ENCODE results near the gene ZNF32.

ZNF32 gene

GRCh38 chr10:43648398-43649184, at the start of gene ZNF32:
Gene ZNF32, minus strand, starts transcription at chr10:43648881. Its CDS starts 2,748 bp downstream, at chr10:43646133.
- Histone ChIP-seq H3K9me3 (ENCODE audit: control insufficient read depth in 1 of 2, low read length in 2 of 2) (peaks cover 31 to 32% of the 10 kb centered on the region in 2 donors), H3K4me3 (ENCODE audit: low read depth in 1 of 2, low read length in 2 of 2) (peak within 1 kb of the TSS; percentile 91), H3K4me1 (ENCODE audit: control insufficient read depth in 1 of 2, insufficient read depth in 2 of 2, low read length in 2 of 2) (peaks cover 5 to 6% of the 10 kb centered on the region in 2 donors)

GRCh38 chr10:43698156-43698555, 49.5 kb upstream of the ZNF32 start:
- no peaks in the 10 kb centered on the region for H3K36me3 ChIP-seq (ENCODE audit: control insufficient read depth in 1 of 2, insufficient read depth in 2 of 2, low read length in 2 of 2)
- no peaks in the 10 kb centered on the region for H3K27me3 ChIP-seq (ENCODE audit: control insufficient read depth in 1 of 2, insufficient read depth in 2 of 2, low read length in 2 of 2)
- no peaks in the 10 kb centered on the region for H3K9me3 ChIP-seq (ENCODE audit: control insufficient read depth in 1 of 2, low read length in 2 of 2)
- no peak overlapping the region for H3K4me3 ChIP-seq (ENCODE audit: low read depth in 1 of 2, low read length in 2 of 2)
- H3K27ac ChIP-seq (ENCODE audit: low read depth, low read length) = no peak overlapping the region
- H3K9ac ChIP-seq (ENCODE audit: low read depth in 1 of 2, low read length in 2 of 2) = no peak overlapping the region
- no peaks in the 10 kb centered on the region for H3K4me1 ChIP-seq (ENCODE audit: control insufficient read depth in 1 of 2, insufficient read depth in 2 of 2, low read length in 2 of 2)

More at GRCh38 chr10:43648398-43649184, at the start of gene ZNF32:
- H3K36me3 ChIP-seq (ENCODE audit: control insufficient read depth in 1 of 2, insufficient read depth in 2 of 2, low read length in 2 of 2) = peaks cover 24 to 26% of the 10 kb centered on the region in 2 donors
- peak within 1 kb of the TSS; percentile 24 for H3K27ac ChIP-seq (ENCODE audit: low read depth, low read length)
- H3K9ac ChIP-seq (ENCODE audit: low read depth in 1 of 2, low read length in 2 of 2) = peak within 1 kb of the TSS; percentile 67 to 80
- peaks cover 0 to 4% of the 10 kb centered on the region in 2 donors for H3K27me3 ChIP-seq (ENCODE audit: control insufficient read depth in 1 of 2, insufficient read depth in 2 of 2, low read length in 2 of 2)

- H3K27me3 ChIP-seq (ENCODE audit: control insufficient read depth in 1 of 2, insufficient read depth in 2 of 2, low read length in 2 of 2) = no peaks in the 10 kb centered on the region
- H3K27ac ChIP-seq (ENCODE audit: low read depth, low read length) = no peak overlapping the region
- H3K36me3 ChIP-seq (ENCODE audit: control insufficient read depth in 1 of 2, insufficient read depth in 2 of 2, low read length in 2 of 2) = no peaks in the 10 kb centered on the region
- H3K4me1 ChIP-seq (ENCODE audit: control insufficient read depth in 1 of 2, insufficient read depth in 2 of 2, low read length in 2 of 2) = no peaks in the 10 kb centered on the region
- H3K4me3 ChIP-seq (ENCODE audit: low read depth in 1 of 2, low read length in 2 of 2) = no peak overlapping the region
- H3K9ac ChIP-seq (ENCODE audit: low read depth in 1 of 2, low read length in 2 of 2) = no peak overlapping the region
- H3K9me3 ChIP-seq (ENCODE audit: control insufficient read depth in 1 of 2, low read length in 2 of 2) = no peaks in the 10 kb centered on the region
Measured at GRCh38 chr10:43696909-43697483, 48.3 kb upstream of the ZNF32 start.

- Histone ChIP-seq H3K4me3 (ENCODE audit: low read depth in 1 of 2, low read length in 2 of 2) (no peak overlapping the region), H3K36me3 (ENCODE audit: control insufficient read depth in 1 of 2, insufficient read depth in 2 of 2, low read length in 2 of 2) (no peaks in the 10 kb centered on the region), H3K27ac (ENCODE audit: low read depth, low read length) (no peak overlapping the region), H3K9ac (ENCODE audit: low read depth in 1 of 2, low read length in 2 of 2) (no peak overlapping the region), H3K4me1 (ENCODE audit: control insufficient read depth in 1 of 2, insufficient read depth in 2 of 2, low read length in 2 of 2) (peaks cover 0 to under 1% of the 10 kb centered on the region in 2 donors), H3K27me3 (ENCODE audit: control insufficient read depth in 1 of 2, insufficient read depth in 2 of 2, low read length in 2 of 2) (no peaks in the 10 kb centered on the region), H3K9me3 (ENCODE audit: control insufficient read depth in 1 of 2, low read length in 2 of 2) (no peaks in the 10 kb centered on the region)
Measured at GRCh38 chr10:43695730-43696129, 47.0 kb upstream of the ZNF32 start.

GRCh38 chr10:43695321-43695720, 46.6 kb upstream of the ZNF32 start:
- H3K4me1 ChIP-seq (ENCODE audit: control insufficient read depth in 1 of 2, insufficient read depth in 2 of 2, low read length in 2 of 2) = peaks cover 0 to 5% of the 10 kb centered on the region in 2 donors
- H3K9me3 ChIP-seq (ENCODE audit: control insufficient read depth in 1 of 2, low read length in 2 of 2) = no peaks in the 10 kb centered on the region
- H3K36me3 ChIP-seq (ENCODE audit: control insufficient read depth in 1 of 2, insufficient read depth in 2 of 2, low read length in 2 of 2) = no peaks in the 10 kb centered on the region
- no peak overlapping the region for H3K9ac ChIP-seq (ENCODE audit: low read depth in 1 of 2, low read length in 2 of 2)
- no peaks in the 10 kb centered on the region for H3K27me3 ChIP-seq (ENCODE audit: control insufficient read depth in 1 of 2, insufficient read depth in 2 of 2, low read length in 2 of 2)
- H3K27ac ChIP-seq (ENCODE audit: low read depth, low read length) = no peak overlapping the region
- H3K4me3 ChIP-seq (ENCODE audit: low read depth in 1 of 2, low read length in 2 of 2) = no peak overlapping the region

GRCh38 chr10:43694526-43694925, 45.8 kb upstream of the ZNF32 start:
- no peaks in the 10 kb centered on the region for H3K9me3 ChIP-seq (ENCODE audit: control insufficient read depth in 1 of 2, low read length in 2 of 2)
- H3K4me1 ChIP-seq (ENCODE audit: control insufficient read depth in 1 of 2, insufficient read depth in 2 of 2, low read length in 2 of 2) = peaks cover 2 to 7% of the 10 kb centered on the region in 2 donors

GRCh38 chr10:43693602-43694001, 44.9 kb upstream of the ZNF32 start:
- no peaks in the 10 kb centered on the region for H3K27me3 ChIP-seq (ENCODE audit: control insufficient read depth in 1 of 2, insufficient read depth in 2 of 2, low read length in 2 of 2)
- peaks cover 6 to 7% of the 10 kb centered on the region in 2 donors for H3K4me1 ChIP-seq (ENCODE audit: control insufficient read depth in 1 of 2, insufficient read depth in 2 of 2, low read length in 2 of 2)
- no peaks in the 10 kb centered on the region for H3K36me3 ChIP-seq (ENCODE audit: control insufficient read depth in 1 of 2, insufficient read depth in 2 of 2, low read length in 2 of 2)
- no peak overlapping the region for H3K27ac ChIP-seq (ENCODE audit: low read depth, low read length)
- no peaks in the 10 kb centered on the region for H3K9me3 ChIP-seq (ENCODE audit: control insufficient read depth in 1 of 2, low read length in 2 of 2)
- no peak overlapping the region for H3K9ac ChIP-seq (ENCODE audit: low read depth in 1 of 2, low read length in 2 of 2)
- no peak overlapping the region for H3K4me3 ChIP-seq (ENCODE audit: low read depth in 1 of 2, low read length in 2 of 2)

More at GRCh38 chr10:43694526-43694925, 45.8 kb upstream of the ZNF32 start:
- no peaks in the 10 kb centered on the region for H3K27me3 ChIP-seq (ENCODE audit: control insufficient read depth in 1 of 2, insufficient read depth in 2 of 2, low read length in 2 of 2)
- H3K27ac ChIP-seq (ENCODE audit: low read depth, low read length) = no peak overlapping the region
- no peak overlapping the region for H3K9ac ChIP-seq (ENCODE audit: low read depth in 1 of 2, low read length in 2 of 2)
- H3K4me3 ChIP-seq (ENCODE audit: low read depth in 1 of 2, low read length in 2 of 2) = no peak overlapping the region
- H3K36me3 ChIP-seq (ENCODE audit: control insufficient read depth in 1 of 2, insufficient read depth in 2 of 2, low read length in 2 of 2) = no peaks in the 10 kb centered on the region

GRCh38 chr10:43692051-43692825, 43.6 kb upstream of the ZNF32 start:
- Histone ChIP-seq H3K36me3 (ENCODE audit: control insufficient read depth in 1 of 2, insufficient read depth in 2 of 2, low read length in 2 of 2) (no peaks in the 10 kb centered on the region), H3K4me3 (ENCODE audit: low read depth in 1 of 2, low read length in 2 of 2) (no peak overlapping the region), H3K27me3 (ENCODE audit: control insufficient read depth in 1 of 2, insufficient read depth in 2 of 2, low read length in 2 of 2) (no peaks in the 10 kb centered on the region), H3K9ac (ENCODE audit: low read depth in 1 of 2, low read length in 2 of 2) (no peak overlapping the region), H3K9me3 (ENCODE audit: control insufficient read depth in 1 of 2, low read length in 2 of 2) (no peaks in the 10 kb centered on the region), H3K4me1 (ENCODE audit: control insufficient read depth in 1 of 2, insufficient read depth in 2 of 2, low read length in 2 of 2) (peaks cover 6 to 7% of the 10 kb centered on the region in 2 donors), H3K27ac (ENCODE audit: low read depth, low read length) (no peak overlapping the region)

- no peak overlapping the region for H3K4me3 ChIP-seq (ENCODE audit: low read depth in 1 of 2, low read length in 2 of 2)
- no peaks in the 10 kb centered on the region for H3K27me3 ChIP-seq (ENCODE audit: control insufficient read depth in 1 of 2, insufficient read depth in 2 of 2, low read length in 2 of 2)
- no peak overlapping the region for H3K27ac ChIP-seq (ENCODE audit: low read depth, low read length)
- H3K9me3 ChIP-seq (ENCODE audit: control insufficient read depth in 1 of 2, low read length in 2 of 2) = no peaks in the 10 kb centered on the region
- H3K4me1 ChIP-seq (ENCODE audit: control insufficient read depth in 1 of 2, insufficient read depth in 2 of 2, low read length in 2 of 2) = peaks cover 6 to 7% of the 10 kb centered on the region in 2 donors
- H3K36me3 ChIP-seq (ENCODE audit: control insufficient read depth in 1 of 2, insufficient read depth in 2 of 2, low read length in 2 of 2) = no peaks in the 10 kb centered on the region
- H3K9ac ChIP-seq (ENCODE audit: low read depth in 1 of 2, low read length in 2 of 2) = no peak overlapping the region
Measured at GRCh38 chr10:43691485-43691884, 42.8 kb upstream of the ZNF32 start.

Data from duodenal mucosa (tissue), 2 donors.